Aorta (tissue), 5 donors: ENCODE measurements around the gene MMP20. TPM values are rescaled to one million over a fixed set of nuclear protein-coding genes. Genes with fewer than 3 reads are reported as not detected.

Experiments
- ATAC-seq: fragments of 200-7000 bp; cut with Tn5 transposase; one replicate; pipeline ENCODE4 v1.9.1; 2022; ENCODE audit warnings: moderate library complexity; ENCODE audit not compliant: low FRiP score
- DNase-seq, 2 donors: peaks; one replicate each; pipeline ENCODE4 v3.0.0-alpha.2; 2020
- H3K27ac ChIP-seq, 2 donors: one replicate each; pipeline ENCODE4 v1.5.1; 2013; ENCODE audit warnings: low read length in 2 of 2, mild to moderate bottlenecking in 2 of 2, moderate library complexity in 2 of 2, control low read depth in 1 of 2, inconsistent platforms in 1 of 2, low read depth in 1 of 2
- H3K27me3 ChIP-seq, 2 donors: one replicate each; pipeline ENCODE4 v1.6.1; 2013; ENCODE audit warnings: control low read depth in 1 of 2, low read length in 1 of 2, mild to moderate bottlenecking in 1 of 2, moderate library complexity in 1 of 2; ENCODE audit not compliant: insufficient read depth in 2 of 2, control insufficient read depth in 1 of 2
- H3K36me3 ChIP-seq, 2 donors: one replicate each; pipeline ENCODE4 v1.6.1; 2013; ENCODE audit warnings: control low read depth in 1 of 2, low read length in 1 of 2, mild to moderate bottlenecking in 1 of 2; ENCODE audit not compliant: insufficient read depth in 2 of 2, control insufficient read depth in 1 of 2
- H3K4me1 ChIP-seq, 2 donors: one replicate each; pipeline ENCODE4 v1.6.1; 2013; ENCODE audit warnings: low read length in 2 of 2, control low read depth in 1 of 2, mild to moderate bottlenecking in 1 of 2, moderate library complexity in 1 of 2; ENCODE audit not compliant: insufficient read depth in 2 of 2, control insufficient read depth in 1 of 2
- H3K4me3 ChIP-seq, 2 donors: one replicate each; pipeline ENCODE4 v1.5.1; 2013; ENCODE audit warnings: low read length in 2 of 2, control low read depth in 1 of 2, mild to moderate bottlenecking in 1 of 2
- H3K9me3 ChIP-seq: one replicate; pipeline ENCODE4 v1.6.1; 2013; ENCODE audit warnings: mild to moderate bottlenecking, low read length; ENCODE audit not compliant: control insufficient read depth
- WGBS, 2 donors: extraction: QIAGEN DNeasy Blood & Tissue Kit; methylation state at CpG; one replicate each; pipeline ENCODE4 v1.1.7; 2013; 5-methylcytosine and 5-hydroxymethylcytosine counted together
- intact Hi-C, 2 donors: fragments of 100-400 bp; cut with DNase I; formaldehyde crosslinking; loops; one replicate each; pipeline versions ENCODE4 v1.14.2 to v1.15.0; 2022
- polyA plus RNA-seq, 2 donors: library from polyadenylated mRNA; stranded (reverse); fragments of 200-250 nt; gene quantifications; one replicate each; pipeline ENCODE4 v1.2.3, GENCODE V29; 2013
- total RNA-seq, 2 donors: library from RNA; stranded (reverse); fragmentation: NEBNext Ultra II Directional; extraction: Animal tissue kit (Norgen Biotek cat#: 25700); gene quantifications; one replicate each; pipeline ENCODE4 v1.2.1, GENCODE V29; 2021
- donor health status: healthy with polysubstance abuse.
- donor health status: Bipolar disorder and iron deficiency.
- donor health status: DM: no; HTN: no; CAD: no.
- donor health status: DM: no; HTN: no; CAD: no.
- donor health status: DM: yes; HTN: yes; CAD: no.

MMP20 gene
- total and polyA plus RNA-seq, 4 donors, result not detected

DNA sequence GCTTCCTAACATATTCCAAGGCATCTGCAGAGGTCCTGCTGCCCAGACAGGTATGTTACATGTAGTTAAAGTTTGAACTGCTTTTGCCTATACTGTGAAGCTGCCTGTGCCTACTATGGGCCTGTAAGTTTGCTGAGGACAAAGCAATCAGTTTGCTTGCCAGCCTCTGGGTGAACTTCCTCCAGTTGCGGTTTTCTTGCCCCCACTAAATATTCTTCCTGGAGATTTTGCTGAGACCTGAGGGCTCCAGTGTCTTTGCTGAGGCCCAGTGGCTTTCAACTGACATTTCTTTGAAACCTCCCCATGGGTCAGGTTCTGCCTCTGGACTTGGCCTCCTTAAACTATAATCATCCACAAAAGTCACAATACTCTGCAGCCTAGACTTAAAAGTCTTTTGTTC is 29.6 kb upstream of the MMP20 start:
- H3K27me3 ChIP-seq, result peaks cover 0 to 2% of the 10 kb centered on the region in 2 donors
- peaks cover 1% of the 10 kb centered on the region for H3K9me3 ChIP-seq
- no peak overlapping the region for H3K27ac ChIP-seq
- DNase-seq, result no peak
- H3K36me3 ChIP-seq, result no peaks in the 10 kb centered on the region
- no peaks in the 10 kb centered on the region for H3K4me1 ChIP-seq
- ATAC-seq, result no peak
- 93 to 96% methylated on average over 1 of the region's 1 CpG for WGBS, 2 donors
- intact Hi-C loops, result no loop called here
- H3K4me3 ChIP-seq, result no peak overlapping the region

GRCh38 chr11:102653744-102654291 is 28.7 kb upstream of the MMP20 start:
- no peak overlapping the region for H3K27ac ChIP-seq
- 83 to 86% methylated on average over 16 of the region's 16 CpGs for WGBS, 2 donors
- intact Hi-C loops, result no loop called here
- H3K4me3 ChIP-seq, result no peak overlapping the region
- H3K27me3 ChIP-seq, result no peaks in the 10 kb centered on the region
- no peak for DNase-seq
- H3K4me1 ChIP-seq, result no peaks in the 10 kb centered on the region
- no peaks in the 10 kb centered on the region for H3K36me3 ChIP-seq
- no peak for ATAC-seq
- peaks cover 1% of the 10 kb centered on the region for H3K9me3 ChIP-seq

- H3K4me1 ChIP-seq, result no peaks in the 10 kb centered on the region
- no peak overlapping the region for H3K4me3 ChIP-seq
- H3K27me3 ChIP-seq, result no peaks in the 10 kb centered on the region
- no peak overlapping the region for H3K27ac ChIP-seq
- intact Hi-C loops, result no loop called here
- peaks cover 1% of the 10 kb centered on the region for H3K9me3 ChIP-seq
- no peak for ATAC-seq
- no peak for DNase-seq
- no peaks in the 10 kb centered on the region for H3K36me3 ChIP-seq
These were observed 22.3 kb upstream of the MMP20 start for GRCh38 chr11:102647430-102647829.

DNA sequence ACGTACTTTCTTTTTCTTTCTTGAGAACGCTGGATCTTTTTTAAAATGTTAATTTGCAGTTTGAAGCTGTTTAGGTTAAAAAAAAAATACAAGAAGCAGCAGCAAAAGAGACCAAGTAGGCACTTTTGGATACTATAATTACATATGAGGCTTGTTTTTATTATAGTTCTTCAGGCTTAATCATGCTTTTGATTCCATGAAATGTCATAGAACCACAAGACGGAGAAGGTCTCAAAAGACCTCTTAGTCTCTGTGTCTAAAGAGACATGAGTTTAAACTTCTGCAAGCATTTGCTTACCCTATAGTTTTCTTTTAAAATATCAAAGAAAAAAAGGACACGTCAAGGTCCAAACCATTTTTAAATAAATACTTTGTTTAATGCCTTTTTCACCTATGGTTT is 18.8 kb upstream of the MMP20 start:
- no peak for ATAC-seq
- H3K36me3 ChIP-seq, result no peaks in the 10 kb centered on the region
- 62 to 71% methylated on average over 4 of the region's 4 CpGs for WGBS, 2 donors
- H3K4me3 ChIP-seq, result no peak overlapping the region
- H3K9me3 ChIP-seq, result peaks cover 4% of the 10 kb centered on the region
- intact Hi-C loops, result no loop called here
- no peaks in the 10 kb centered on the region for H3K27me3 ChIP-seq
- DNase-seq, result no peak
- no peaks in the 10 kb centered on the region for H3K4me1 ChIP-seq
- H3K27ac ChIP-seq, result no peak overlapping the region

DNA sequence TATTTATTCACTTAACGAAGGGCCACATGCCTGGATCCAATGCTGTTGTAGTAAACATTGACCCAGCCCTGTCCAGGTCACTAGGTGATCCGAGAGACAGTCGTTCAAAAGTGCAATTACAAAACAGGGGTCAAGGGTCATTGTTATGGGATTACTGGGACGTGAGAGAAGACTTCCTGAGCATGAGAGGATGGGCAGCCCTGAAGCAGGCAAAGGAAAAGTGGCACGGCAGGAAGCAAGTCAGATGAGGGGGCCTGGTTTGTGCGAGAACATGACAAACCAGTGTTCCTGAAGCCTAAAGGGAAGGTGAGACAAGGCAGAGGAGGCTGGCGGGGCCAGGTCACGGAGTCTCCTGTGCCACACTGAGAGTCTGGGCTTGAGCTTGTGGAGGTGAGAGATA is 15.8 kb upstream of the MMP20 start:
- Histone ChIP-seq H3K9me3 (peaks cover 2% of the 10 kb centered on the region), H3K27me3 (no peaks in the 10 kb centered on the region), H3K36me3 (no peaks in the 10 kb centered on the region), H3K4me3 (no peak overlapping the region), H3K4me1 (no peaks in the 10 kb centered on the region), H3K27ac (no peak overlapping the region)
- WGBS, 2 donors, result 56 to 61% methylated on average over 8 of the region's 8 CpGs
- DNase-seq, result no peak
- intact Hi-C loops, result no loop called here
- ATAC-seq, result no peak

DNA sequence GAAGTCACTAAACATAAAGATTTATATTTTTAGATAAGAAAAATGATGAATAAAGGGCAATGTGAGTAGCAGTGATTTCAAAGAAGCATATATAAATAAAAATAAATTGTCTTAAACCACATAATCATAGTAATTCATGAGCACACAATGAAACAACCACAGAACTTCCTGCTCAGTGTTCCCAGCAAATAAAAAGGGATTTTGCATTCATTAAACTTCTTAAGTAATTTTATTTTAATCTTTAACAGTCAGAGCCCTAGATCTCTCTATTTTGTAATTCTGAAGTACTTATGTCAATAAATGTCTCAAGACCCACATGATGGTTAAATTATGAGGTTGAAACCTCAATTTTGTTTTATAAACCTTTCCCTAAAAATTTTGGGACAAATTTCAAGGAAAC is 14.5 kb upstream of the MMP20 start:
- no peak for DNase-seq
- Histone ChIP-seq H3K36me3 (no peaks in the 10 kb centered on the region), H3K9me3 (peaks cover 2% of the 10 kb centered on the region), H3K27me3 (no peaks in the 10 kb centered on the region), H3K27ac (no peak overlapping the region), H3K4me1 (no peaks in the 10 kb centered on the region), H3K4me3 (no peak overlapping the region)
- ATAC-seq, result no peak
- intact Hi-C loops, result no loop called here

- DNase-seq (no peak), ATAC-seq (no peak)
- Histone ChIP-seq H3K36me3 (no peaks in the 10 kb centered on the region), H3K4me1 (no peaks in the 10 kb centered on the region), H3K27ac (no peak overlapping the region), H3K27me3 (no peaks in the 10 kb centered on the region), H3K4me3 (no peak overlapping the region), H3K9me3 (peaks cover 2% of the 10 kb centered on the region)
- 84 to 89% methylated on average over 5 of the region's 5 CpGs for WGBS, 2 donors
- intact Hi-C loops, result no loop called here
These were observed 12.6 kb upstream of the MMP20 start for GRCh38 chr11:102637731-102638130.

- 86 to 88% methylated on average over 6 of the region's 6 CpGs for WGBS, 2 donors
- no peaks in the 10 kb centered on the region for H3K27me3 ChIP-seq
- ATAC-seq, result no peak
These were observed 8.4 kb upstream of the MMP20 start for GRCh38 chr11:102633385-102634026.

DNA sequence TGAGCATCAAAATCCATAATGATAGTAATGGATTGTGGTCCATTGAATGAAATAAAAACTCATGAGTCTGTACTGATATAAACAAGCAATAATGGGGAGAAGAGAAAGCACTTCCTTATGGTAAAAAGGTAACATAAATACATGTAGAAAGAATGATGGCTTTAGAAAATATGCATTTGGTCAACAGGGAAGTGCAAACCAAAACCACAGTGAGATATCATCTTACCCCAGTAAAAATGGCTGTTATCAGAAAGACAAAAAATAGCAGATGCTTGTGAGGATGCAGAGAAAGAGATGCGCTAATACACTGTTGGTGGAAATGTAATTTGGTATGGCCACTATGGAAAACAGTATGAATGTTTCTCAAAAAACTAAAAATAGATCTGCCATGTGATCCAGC is 6.9 kb upstream of the MMP20 start:
- no peak overlapping the region for H3K4me3 ChIP-seq
- no peaks in the 10 kb centered on the region for H3K27me3 ChIP-seq
- intact Hi-C loops, result no loop called here
- no peaks in the 10 kb centered on the region for H3K4me1 ChIP-seq
- H3K9me3 ChIP-seq, result no peaks in the 10 kb centered on the region
- H3K36me3 ChIP-seq, result no peaks in the 10 kb centered on the region
- no peak for DNase-seq
- WGBS, 2 donors, result 87 to 89% methylated on average over 1 of the region's 1 CpG
- no peak overlapping the region for H3K27ac ChIP-seq
- ATAC-seq, result no peak

More at GRCh38 chr11:102633385-102634026, 8.4 kb upstream of the MMP20 start:
- Histone ChIP-seq H3K4me1 (no peaks in the 10 kb centered on the region), H3K4me3 (no peak overlapping the region), H3K36me3 (no peaks in the 10 kb centered on the region), H3K27ac (no peak overlapping the region), H3K9me3 (no peaks in the 10 kb centered on the region)
- no peak for DNase-seq
- intact Hi-C loops, result no loop called here
